Tibial artery (tissue), 4 donors: ENCODE data around the gene MAGI2.

ENCODE experiments used
- DNase-seq, 2 donors: peaks; one replicate each; pipeline ENCODE4 v3.0.0-alpha.2; 2019
- H3K27ac ChIP-seq, 2 donors: fragments of 200-600 bp; sonication (generic) in 1 of 2; 1 replicate in 1 of 2; 2 replicates in 1 of 2; pipeline ENCODE4 v1.5.1; 2018 to 2019; ENCODE audit warnings: mild to moderate bottlenecking in 1 of 2
- H3K27me3 ChIP-seq, 2 donors: fragments of 200-600 bp; sonication (generic) in 1 of 2; one replicate each; pipeline versions ENCODE4 v1.5.1 to v1.6.0; 2016 to 2019
- H3K36me3 ChIP-seq, 3 donors: fragments of 200-600 bp; sonication (generic) in 2 of 3; one replicate each; pipeline ENCODE4 v1.5.1; 2016 to 2019; ENCODE audit warnings: mild to moderate bottlenecking in 2 of 3
- H3K4me1 ChIP-seq, 4 donors: fragments of 200-600 bp; sonication (generic) in 2 of 4; 1 replicate in 3 of 4; 2 replicates in 1 of 4; pipeline ENCODE4 v1.5.1; 2016 to 2019
- H3K4me3 ChIP-seq, 2 donors: fragments of 200-600 bp; sonication (generic) in 1 of 2; 1 replicate in 1 of 2; 2 replicates in 1 of 2; pipeline ENCODE4 v1.5.1; 2018 to 2019; ENCODE audit warnings: mild to moderate bottlenecking in 2 of 2
- H3K9me3 ChIP-seq, 3 donors: fragments of 200-600 bp; sonication (generic) in 1 of 3; one replicate each; pipeline ENCODE4 v1.5.1; 2016 to 2019
- CTCF ChIP-seq, 2 experiments: fragments of 200-600 bp in 1 of 2; fragments of 450-650 bp in 1 of 2; IDR thresholded peaks; one replicate each; pipeline ENCODE4 v1.5.1; 2017 to 2019; ENCODE audit warnings: antibody characterized with exemption in 2 of 2, mild to moderate bottlenecking in 1 of 2, moderate library complexity in 1 of 2
- intact Hi-C: fragments of 100-400 bp; cut with DNase I; formaldehyde crosslinking; loops from one replicate; pipeline ENCODE4 v1.15.0; 2023; ENCODE audit warnings: low total_unique reads

Gene MAGI2

DNA sequence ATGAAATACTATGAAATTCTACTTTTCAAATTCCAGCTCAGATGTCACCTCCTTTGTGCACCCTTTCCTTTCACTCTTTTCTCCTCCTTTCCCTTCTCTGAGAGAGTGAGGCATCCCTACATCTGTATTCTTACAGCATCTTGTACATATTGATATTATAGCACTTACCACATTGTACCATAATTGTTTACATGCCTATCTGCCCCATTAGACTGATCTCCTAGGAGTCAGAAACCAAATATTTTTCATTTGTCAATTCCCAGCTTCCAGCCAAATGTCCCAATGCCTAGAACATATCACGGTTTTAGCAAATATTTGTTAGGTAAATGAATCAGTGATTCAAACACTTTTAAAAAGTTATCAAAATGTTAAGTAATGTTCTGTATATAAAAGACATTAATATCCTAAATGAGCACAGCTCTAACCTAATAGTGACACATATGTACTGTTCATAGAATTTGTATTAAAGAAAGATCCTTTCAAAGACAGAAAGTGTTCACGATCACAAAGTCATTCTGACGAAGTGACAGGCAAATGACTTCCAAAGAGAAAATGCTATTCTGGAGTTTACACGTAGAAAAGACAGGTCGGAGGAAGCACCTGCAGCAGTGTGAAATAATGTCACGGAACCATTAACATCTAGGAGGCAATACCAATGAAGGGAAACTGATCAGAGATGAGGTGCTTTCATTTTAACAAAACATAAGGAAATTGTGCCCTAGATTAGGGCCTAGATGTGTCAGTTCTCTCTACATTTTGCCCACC is 774.2 kb downstream of the MAGI2 start:
- Histone ChIP-seq H3K36me3 (no peaks in the 10 kb centered on the region), H3K9me3 (no peaks in the 10 kb centered on the region), H3K27me3 (no peaks in the 10 kb centered on the region), H3K4me3 (no peak overlapping the region), H3K27ac (no peak overlapping the region), H3K4me1 (no peaks in the 10 kb centered on the region)
- no peak for TF ChIP-seq CTCF (IDR thresholded peaks at IDR 0.05)
- intact Hi-C loops, result no loop called here
- DNase-seq, result no peak

DNA sequence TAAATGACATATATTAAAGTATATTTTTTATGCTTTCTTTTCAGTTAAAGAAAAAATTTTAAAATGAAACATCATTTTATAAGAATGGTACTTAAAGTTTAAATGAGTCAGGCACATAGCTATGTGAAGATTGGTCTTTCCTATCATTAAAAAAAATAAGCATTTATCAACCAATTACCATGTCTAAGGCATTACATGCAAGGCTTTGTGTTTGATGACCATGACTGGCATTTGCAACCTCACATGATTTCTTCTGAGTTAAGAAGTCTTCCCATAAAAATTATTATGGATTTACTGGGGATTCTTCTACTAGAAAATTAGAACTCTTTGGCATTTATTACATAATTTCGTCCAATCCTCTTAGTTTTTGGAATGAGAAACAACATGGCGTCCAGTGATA is 776.1 kb downstream of the MAGI2 start:
- H3K27me3 ChIP-seq, result no peaks in the 10 kb centered on the region
- no peak overlapping the region for H3K4me3 ChIP-seq
- no peaks in the 10 kb centered on the region for H3K9me3 ChIP-seq
- no peak for DNase-seq
- no peaks in the 10 kb centered on the region for H3K36me3 ChIP-seq
- intact Hi-C loops, result no loop called here
- H3K27ac ChIP-seq, result no peak overlapping the region
- no peak for TF ChIP-seq CTCF (IDR thresholded peaks at IDR 0.05)
- H3K4me1 ChIP-seq, result no peaks in the 10 kb centered on the region

DNA sequence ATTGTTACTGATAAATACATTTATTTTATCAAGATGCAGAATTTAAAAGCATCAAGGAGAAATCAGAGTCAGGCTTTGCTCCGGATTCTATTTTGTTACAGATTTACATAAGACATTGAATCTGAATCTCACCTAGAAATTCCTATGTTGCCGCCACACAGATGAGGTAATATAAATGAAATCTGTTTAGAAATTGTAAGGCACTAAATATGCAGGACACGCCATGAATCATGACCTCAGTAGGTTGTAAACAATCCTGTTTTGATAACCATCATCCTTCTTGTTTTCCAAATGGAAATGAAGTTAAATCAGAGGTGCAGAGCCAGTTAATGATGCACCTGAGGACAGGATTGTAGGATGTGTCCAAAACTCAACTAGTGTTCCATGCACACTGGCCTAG is 778.0 kb downstream of the MAGI2 start:
- Histone ChIP-seq H3K27me3 (no peaks in the 10 kb centered on the region), H3K4me3 (no peak overlapping the region), H3K36me3 (no peaks in the 10 kb centered on the region), H3K27ac (no peak overlapping the region), H3K4me1 (no peaks in the 10 kb centered on the region), H3K9me3 (no peaks in the 10 kb centered on the region)
- TF ChIP-seq CTCF (IDR thresholded peaks at IDR 0.05), result no peak
- intact Hi-C loops, result no loop called here
- no peak for DNase-seq

DNA sequence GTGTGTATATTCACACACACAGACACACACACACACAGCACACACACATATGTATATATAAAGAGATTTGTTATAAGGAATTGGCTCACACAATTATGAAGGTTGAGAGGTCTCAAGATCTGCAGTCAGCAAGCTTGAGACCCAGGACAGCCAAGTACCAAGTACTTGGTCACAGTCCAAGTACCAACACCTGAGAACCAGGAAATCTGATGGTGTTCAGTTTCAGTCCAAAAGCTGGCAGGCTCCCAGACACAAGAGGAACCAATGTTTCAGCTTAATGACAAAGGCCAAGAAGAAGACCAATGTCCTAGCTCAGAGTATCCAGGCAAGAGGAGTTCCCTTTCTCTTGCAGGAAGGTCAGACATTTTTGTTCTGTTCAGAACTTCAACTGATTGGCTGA is 780.2 kb downstream of the MAGI2 start:
- H3K4me3 ChIP-seq, result no peak overlapping the region
- H3K9me3 ChIP-seq, result no peaks in the 10 kb centered on the region
- DNase-seq, result no peak
- no peaks in the 10 kb centered on the region for H3K36me3 ChIP-seq
- no peak for TF ChIP-seq CTCF (IDR thresholded peaks at IDR 0.05)
- H3K27ac ChIP-seq, result no peak overlapping the region
- intact Hi-C loops, result no loop called here
- no peaks in the 10 kb centered on the region for H3K27me3 ChIP-seq
- no peaks in the 10 kb centered on the region for H3K4me1 ChIP-seq

DNA sequence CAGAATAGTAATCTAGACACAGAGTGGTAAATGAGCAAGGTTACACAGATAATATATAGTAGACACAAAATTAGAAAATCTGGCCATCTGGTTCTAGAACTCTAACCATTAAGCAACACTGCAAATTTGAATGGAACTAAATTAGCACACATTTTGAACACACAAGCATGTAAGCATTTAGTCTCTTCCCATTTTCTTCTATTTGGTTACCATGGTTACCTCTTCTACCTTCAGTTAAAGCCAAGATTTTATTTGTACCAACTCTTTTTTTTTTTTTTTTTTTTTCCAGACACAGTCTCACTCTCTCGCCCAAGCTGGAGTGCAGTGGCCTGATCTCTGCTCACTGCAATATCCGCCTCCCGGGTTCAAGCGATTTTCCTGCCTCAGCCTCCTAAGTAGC is 790.5 kb downstream of the MAGI2 start:
- H3K4me3 ChIP-seq, result no peak overlapping the region
- H3K36me3 ChIP-seq, result no peaks in the 10 kb centered on the region
- no peaks in the 10 kb centered on the region for H3K4me1 ChIP-seq
- H3K27me3 ChIP-seq, result no peaks in the 10 kb centered on the region
- intact Hi-C loops, result no loop called here
- no peaks in the 10 kb centered on the region for H3K9me3 ChIP-seq
- TF ChIP-seq CTCF (IDR thresholded peaks at IDR 0.05), result no peak
- H3K27ac ChIP-seq, result no peak overlapping the region
- DNase-seq, result no peak

- Histone ChIP-seq H3K4me1 (no peaks in the 10 kb centered on the region), H3K36me3 (no peaks in the 10 kb centered on the region), H3K4me3 (no peak overlapping the region), H3K27me3 (no peaks in the 10 kb centered on the region), H3K27ac (no peak overlapping the region), H3K9me3 (no peaks in the 10 kb centered on the region)
- intact Hi-C loops, result no loop called here
- TF ChIP-seq CTCF (IDR thresholded peaks at IDR 0.05), result no peak
- no peak for DNase-seq
These were observed 803.5 kb downstream of the MAGI2 start for GRCh38 chr7:78649976-78650375.
